ENCODE measurements around the gene RXRG. TPM values are rescaled to one million over a fixed set of nuclear protein-coding genes. Genes with fewer than 3 reads are reported as not detected.

Gene RXRG
- total and polyA plus RNA-seq, 2 donors (not counting 3 experiments of a cell fraction or from before 2014, with no cell fraction given), result not detected

DNA sequence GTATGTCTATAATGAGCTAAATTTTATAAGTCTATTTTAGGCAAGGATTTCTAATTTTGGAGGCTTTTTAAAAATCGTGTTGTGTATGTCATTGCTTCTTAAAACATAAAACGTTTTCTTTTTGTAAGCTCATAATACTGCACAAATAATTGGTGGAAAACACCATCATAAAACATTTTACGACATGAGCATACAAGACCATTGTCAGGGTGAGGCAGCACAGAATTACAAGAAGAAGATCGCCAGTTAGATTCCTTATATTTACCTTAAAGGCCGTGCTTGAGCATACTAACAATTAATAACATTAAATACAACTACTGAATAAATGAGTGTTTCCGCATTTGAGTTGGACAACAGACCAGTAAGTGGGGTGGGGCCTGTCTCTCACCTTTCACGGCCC, 69.3 kb downstream of the RXRG start:
- ChIA-PET POLR2A (no interaction called here), CTCF (interaction anchor here (1.2 to 4.0 kb wide), 8 partner anchors 9 to 227 kb away, joined by 3 to 61 read pairs (median 6); no protein-coding TSS in a partner anchor)
- Histone ChIP-seq H2AFZ (ENCODE audit: low read depth, low read length) (peak overlapping the region; percentile 94), H3K36me3 (ENCODE audit: control insufficient read depth in 2 of 2, extremely low read depth in 1 of 2, insufficient read depth in 2 of 2, low read length in 2 of 2) (no peaks in the 10 kb centered on the region), H3K9me1 (replicated peaks; ENCODE audit: control insufficient read depth, extremely low read depth, insufficient read depth, low read length) (no peaks in the 10 kb centered on the region), H3K27ac (ENCODE audit: insufficient read depth, low read depth, low read length) (no peak overlapping the region), H4K20me1 (replicated peaks; ENCODE audit: control insufficient read depth, extremely low read depth, insufficient read depth, low read length) (no peaks in the 10 kb centered on the region), H3K9ac (replicated peaks; ENCODE audit: extremely low read depth, insufficient read depth, low read length) (peak overlapping the region; percentile 58), H3K79me2 (ENCODE audit: control insufficient read depth, insufficient read depth, low read length) (no peaks in the 10 kb centered on the region), H3K27me3 (ENCODE audit: control insufficient read depth in 2 of 2, insufficient read depth in 2 of 2, low read length in 2 of 2) (peaks cover 4 to 5% of the 10 kb centered on the region in 2 experiments), H3K9me3 (replicated peaks; ENCODE audit: control insufficient read depth, insufficient read depth, low read length) (no peaks in the 10 kb centered on the region), H3K4me1 (ENCODE audit: control insufficient read depth, extremely low read depth, insufficient read depth, low read length) (peaks cover 9% of the 10 kb centered on the region), H3K4me3 (replicated peaks in 1 of 3; ENCODE audit: insufficient read depth in 1 of 3, low read depth in 1 of 3, low read length in 3 of 3) (peak overlapping the region in 2 of 3 experiments; percentile 24 to 60), H3K4me2 (ENCODE audit: insufficient read depth, low read length) (peak overlapping the region; percentile 60)
- no peak for FAIRE-seq
- BruUV-seq (replicated peaks), result no TSS peak
- dilution Hi-C loops (cut with MboI; ENCODE audit: extremely low pct_ligation_motif_present, low sequenced_read_pairs), result no loop called here
- peak; percentile 15 for DNase-seq (ENCODE audit: low read depth, low spot score)
- TF ChIP-seq MYC (IDR thresholded peaks at IDR 0.05; ENCODE audit: low read depth, low read length), result no peak
- TF ChIP-seq GATA2 (IDR thresholded peaks at IDR 0.05; ENCODE audit: insufficient read depth, insufficient read length, low read depth, low read length), result no peak
- intact Hi-C loops (cut with micrococcal nuclease), result no loop called here

DNA sequence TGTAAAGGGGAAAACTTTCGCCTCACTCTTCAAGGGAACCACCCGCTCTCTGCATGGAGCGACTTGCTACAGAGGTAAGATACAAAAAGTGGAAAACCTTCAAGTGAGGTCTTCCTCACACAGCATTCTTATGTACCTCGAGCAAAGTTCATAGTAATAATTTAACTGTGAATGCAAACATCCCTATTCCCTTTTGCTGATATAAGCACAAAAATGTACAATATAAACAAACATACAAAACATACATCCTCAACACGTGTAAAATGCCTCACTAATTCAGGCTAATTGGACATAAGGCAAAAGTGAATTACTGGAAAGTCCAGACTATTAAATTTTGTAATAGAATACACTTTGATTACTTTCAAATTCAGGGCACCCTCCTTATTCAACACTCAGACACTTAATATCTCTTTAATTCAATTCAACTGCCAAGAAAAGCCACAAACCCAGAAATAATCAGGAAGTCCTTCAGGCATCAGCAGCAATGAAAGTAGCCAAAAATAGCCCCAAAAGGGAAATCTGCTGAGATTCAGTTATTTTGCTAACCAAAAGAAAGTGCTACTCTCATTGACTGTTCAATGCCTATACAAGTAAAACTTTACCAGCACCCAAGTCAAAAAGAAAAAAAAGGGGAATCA, 73.2 kb downstream of the RXRG start:
- H3K4me1 ChIP-seq (ENCODE audit: control insufficient read depth, extremely low read depth, insufficient read depth, low read length), result peaks cover 7% of the 10 kb centered on the region
- H3K27ac ChIP-seq (ENCODE audit: insufficient read depth, low read depth, low read length), result no peak overlapping the region
- no TSS peak for BruUV-seq (replicated peaks)
- DNase-seq (ENCODE audit: low read depth, low spot score) (no peak), FAIRE-seq (no peak)
- no peak overlapping the region for H3K4me3 ChIP-seq (replicated peaks in 1 of 3; ENCODE audit: insufficient read depth in 1 of 3, low read depth in 1 of 3, low read length in 3 of 3)
- dilution Hi-C loops (cut with MboI; ENCODE audit: extremely low pct_ligation_motif_present, low sequenced_read_pairs) (no loop called here), intact Hi-C loops (cut with micrococcal nuclease) (no loop called here)
- no peaks in the 10 kb centered on the region for H4K20me1 ChIP-seq (replicated peaks; ENCODE audit: control insufficient read depth, extremely low read depth, insufficient read depth, low read length)
- TF ChIP-seq, protein P1, sequence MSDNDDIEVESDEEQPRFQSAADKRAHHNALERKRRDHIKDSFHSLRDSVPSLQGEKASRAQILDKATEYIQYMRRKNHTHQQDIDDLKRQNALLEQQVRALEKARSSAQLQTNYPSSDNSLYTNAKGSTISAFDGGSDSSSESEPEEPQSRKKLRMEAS (IDR thresholded peaks at IDR 0.05; ENCODE audit: insufficient read depth, insufficient read length), result no peak
- H2AFZ ChIP-seq (ENCODE audit: low read depth, low read length), result no peak overlapping the region
- H3K4me2 ChIP-seq (ENCODE audit: insufficient read depth, low read length), result no peak overlapping the region
- no peaks in the 10 kb centered on the region for H3K9me1 ChIP-seq (replicated peaks; ENCODE audit: control insufficient read depth, extremely low read depth, insufficient read depth, low read length)
- no peaks in the 10 kb centered on the region for H3K9me3 ChIP-seq (replicated peaks; ENCODE audit: control insufficient read depth, insufficient read depth, low read length)
- H3K79me2 ChIP-seq (ENCODE audit: control insufficient read depth, insufficient read depth, low read length), result no peaks in the 10 kb centered on the region
- H3K9ac ChIP-seq (replicated peaks; ENCODE audit: extremely low read depth, insufficient read depth, low read length), result no peak overlapping the region
- peaks cover 4 to 6% of the 10 kb centered on the region in 2 experiments for H3K27me3 ChIP-seq (ENCODE audit: control insufficient read depth in 2 of 2, insufficient read depth in 2 of 2, low read length in 2 of 2)
- ChIA-PET CTCF (no interaction called here), POLR2A (no interaction called here)
- no peaks in the 10 kb centered on the region for H3K36me3 ChIP-seq (ENCODE audit: control insufficient read depth in 2 of 2, extremely low read depth in 1 of 2, insufficient read depth in 2 of 2, low read length in 2 of 2)

Data from endothelial cell of umbilical vein (primary cell).